ENCODE measurements around the gene CTBP1.

The CTBP1 gene

DNA sequence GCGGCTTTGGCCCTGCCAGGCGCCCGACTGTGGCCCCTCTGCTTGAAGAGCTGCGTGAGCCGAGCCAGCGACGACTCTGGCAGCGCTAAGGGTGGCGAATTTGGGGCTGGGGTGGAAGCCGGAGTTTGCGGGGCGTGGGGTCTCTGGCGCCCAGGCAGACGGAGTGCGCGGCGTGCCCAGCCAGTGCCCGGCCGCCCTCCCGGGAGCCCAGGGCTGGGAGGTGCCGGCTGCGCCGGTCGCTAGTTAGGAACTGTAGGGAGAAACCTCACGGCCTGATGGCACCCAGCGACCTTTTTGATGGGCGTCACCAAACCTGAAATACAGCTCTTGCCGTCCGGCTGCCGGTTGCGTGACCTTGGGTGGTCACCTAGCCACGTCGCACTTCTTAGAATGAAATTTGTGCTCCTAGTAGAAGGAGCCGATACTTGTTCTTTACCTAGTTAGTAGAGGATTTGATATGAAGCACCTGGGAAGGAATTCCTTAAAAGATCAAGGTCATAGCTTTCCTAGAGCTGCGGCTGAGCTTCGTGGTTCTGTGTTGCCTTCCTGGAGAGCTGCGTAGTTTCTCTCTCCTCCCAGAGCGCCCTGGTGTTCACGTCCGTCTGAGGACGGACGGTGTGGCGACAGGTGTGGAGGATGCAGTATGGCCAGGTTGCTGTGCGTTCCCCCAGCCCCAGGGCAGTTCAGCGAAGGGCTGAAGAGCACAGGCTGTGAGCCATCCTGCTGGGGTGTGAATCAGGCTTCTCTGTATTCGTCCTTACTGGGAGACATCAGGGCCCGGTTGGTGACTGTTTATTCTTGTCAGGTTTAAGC lies 41.4 kb upstream of the CTBP1 start:
- peak overlapping the region; percentile 81 for H3K4me3 ChIP-seq (ENCODE audit: low read depth, low read length)
- DNase-seq (ENCODE audit: low read depth) = peak; percentile 24

DNA sequence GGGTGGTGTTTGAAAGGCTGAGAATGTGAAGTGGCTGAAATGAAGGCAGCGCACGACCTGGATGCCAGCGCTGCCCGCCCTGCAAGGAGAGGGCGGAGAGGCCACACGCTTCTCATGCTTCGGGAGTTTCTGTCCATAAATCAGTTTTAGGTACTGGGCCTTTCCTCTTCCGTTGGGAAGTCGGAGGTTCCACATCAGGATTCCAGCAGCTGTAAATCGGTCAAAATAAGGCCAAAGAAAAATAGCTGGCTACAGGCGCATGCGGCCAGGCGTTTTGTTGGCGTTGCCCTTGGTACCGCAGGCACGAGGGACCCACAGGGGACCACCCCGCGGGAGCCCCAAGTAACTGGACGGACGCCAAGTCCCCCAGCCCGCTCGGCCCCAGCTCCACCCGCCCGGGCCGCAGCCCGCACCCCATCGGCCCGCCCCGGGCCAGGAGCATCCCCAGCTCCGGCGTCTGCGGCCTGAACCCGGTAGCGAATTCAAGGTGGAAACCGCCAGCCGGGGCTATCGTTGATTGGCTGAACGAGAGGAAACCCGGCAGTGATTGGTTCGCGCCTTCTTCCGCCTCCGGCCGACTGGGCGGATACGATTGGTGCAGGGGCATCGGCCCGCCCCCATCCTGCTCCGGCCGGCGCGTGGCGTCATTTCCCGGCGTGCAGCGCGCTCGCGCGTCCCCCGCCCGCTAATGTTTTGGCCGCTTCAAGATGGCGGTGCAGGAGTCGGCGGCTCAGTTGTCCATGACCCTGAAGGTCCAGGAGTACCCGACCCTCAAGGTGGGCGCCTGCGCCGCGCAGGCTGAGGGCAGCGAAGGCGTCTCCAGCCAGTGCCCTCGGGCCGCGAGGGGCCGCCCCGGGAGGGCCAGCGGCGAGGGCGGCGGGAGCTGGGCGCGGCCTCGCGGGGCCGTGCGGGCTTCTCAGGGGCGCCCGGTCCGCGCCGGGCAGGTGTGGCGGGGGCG lies 40.6 kb upstream of the CTBP1 start, which contains the start of gene MAEA:
MAEA (plus strand) TSS at position 685 of the 958 bp plus-strand sequence; CDS start at position 708, 23 bp downstream.
- peak within 1 kb of the TSS; percentile 81 for H3K4me3 ChIP-seq (ENCODE audit: low read depth, low read length)
- DNase-seq (ENCODE audit: low read depth) = peak; percentile 97
- TF ChIP-seq, protein P1, sequence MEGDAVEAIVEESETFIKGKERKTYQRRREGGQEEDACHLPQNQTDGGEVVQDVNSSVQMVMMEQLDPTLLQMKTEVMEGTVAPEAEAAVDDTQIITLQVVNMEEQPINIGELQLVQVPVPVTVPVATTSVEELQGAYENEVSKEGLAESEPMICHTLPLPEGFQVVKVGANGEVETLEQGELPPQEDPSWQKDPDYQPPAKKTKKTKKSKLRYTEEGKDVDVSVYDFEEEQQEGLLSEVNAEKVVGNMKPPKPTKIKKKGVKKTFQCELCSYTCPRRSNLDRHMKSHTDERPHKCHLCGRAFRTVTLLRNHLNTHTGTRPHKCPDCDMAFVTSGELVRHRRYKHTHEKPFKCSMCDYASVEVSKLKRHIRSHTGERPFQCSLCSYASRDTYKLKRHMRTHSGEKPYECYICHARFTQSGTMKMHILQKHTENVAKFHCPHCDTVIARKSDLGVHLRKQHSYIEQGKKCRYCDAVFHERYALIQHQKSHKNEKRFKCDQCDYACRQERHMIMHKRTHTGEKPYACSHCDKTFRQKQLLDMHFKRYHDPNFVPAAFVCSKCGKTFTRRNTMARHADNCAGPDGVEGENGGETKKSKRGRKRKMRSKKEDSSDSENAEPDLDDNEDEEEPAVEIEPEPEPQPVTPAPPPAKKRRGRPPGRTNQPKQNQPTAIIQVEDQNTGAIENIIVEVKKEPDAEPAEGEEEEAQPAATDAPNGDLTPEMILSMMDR (conservative IDR thresholded peaks at IDR 0.05; ENCODE audit: low read depth, low read length) = no peak

More for the DNA sequence above, 41.4 kb upstream of the CTBP1 start:
- TF ChIP-seq, protein P1 (conservative IDR thresholded peaks at IDR 0.05; ENCODE audit: low read depth, low read length) = no peak

DNA sequence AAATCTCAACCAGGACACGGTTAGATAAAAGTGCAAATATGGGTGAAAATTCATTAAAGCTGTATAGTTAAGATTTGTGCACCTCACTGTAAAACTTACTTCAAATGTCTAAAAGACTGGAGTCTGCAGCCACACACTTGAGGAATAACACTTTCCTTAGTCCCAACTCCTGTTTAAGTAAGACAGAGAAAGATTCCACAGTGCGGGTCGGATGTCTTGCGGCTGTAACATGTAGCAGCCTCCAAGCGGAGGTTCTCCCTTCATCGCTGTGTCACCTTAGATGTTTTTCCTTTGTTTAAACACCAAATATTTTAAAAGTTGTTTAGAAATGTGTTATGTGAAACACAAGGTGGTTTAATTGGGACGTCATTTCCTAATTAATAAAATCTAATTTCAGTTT lies 39.9 kb upstream of the CTBP1 start:
- TF ChIP-seq, protein P1 (conservative IDR thresholded peaks at IDR 0.05; ENCODE audit: low read depth, low read length) = no peak
- no peak for DNase-seq (ENCODE audit: low read depth)
- peak overlapping the region; percentile 74 for H3K4me3 ChIP-seq (ENCODE audit: low read depth, low read length)

DNA sequence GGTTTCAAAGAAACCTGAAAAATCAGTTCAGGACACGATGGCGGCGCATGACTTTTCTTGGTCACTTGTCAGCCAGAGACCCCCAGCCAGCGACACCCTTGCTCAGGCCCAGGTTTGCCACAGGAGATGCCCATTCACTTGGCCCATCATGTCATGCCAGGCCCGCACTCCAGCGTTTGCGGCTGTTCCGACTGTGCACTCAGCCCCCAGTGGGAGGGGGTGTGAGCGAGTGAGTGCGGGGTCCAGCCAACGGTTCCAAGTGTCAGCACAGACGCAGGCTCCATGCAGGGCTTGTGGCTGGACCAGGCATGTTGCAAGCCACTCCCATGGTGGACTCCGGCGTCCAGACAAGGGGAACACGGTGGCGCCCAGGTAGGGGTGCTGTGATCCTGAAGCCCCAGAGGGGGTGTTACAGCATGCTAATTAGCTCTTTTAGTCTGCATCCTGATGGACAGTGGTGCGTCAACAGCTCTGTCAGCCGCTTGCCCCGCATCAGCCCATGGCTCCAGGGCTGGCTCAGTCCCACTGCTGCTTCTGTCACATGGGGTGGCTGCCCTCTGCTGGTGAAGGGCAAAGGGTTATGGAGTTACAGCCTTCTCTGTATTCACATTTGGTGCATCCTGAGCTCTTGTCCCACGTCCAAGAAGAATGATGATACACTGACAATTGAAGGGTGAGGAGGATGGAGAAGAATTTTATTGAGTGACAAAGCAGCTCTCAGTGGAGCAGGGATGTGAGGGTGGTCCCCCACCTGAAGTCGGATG lies 37.0 kb upstream of the CTBP1 start:
- H3K4me3 ChIP-seq (ENCODE audit: low read depth, low read length) = no peak overlapping the region
- no peak for DNase-seq (ENCODE audit: low read depth)
- TF ChIP-seq, protein P1 (conservative IDR thresholded peaks at IDR 0.05; ENCODE audit: low read depth, low read length) = no peak

DNA sequence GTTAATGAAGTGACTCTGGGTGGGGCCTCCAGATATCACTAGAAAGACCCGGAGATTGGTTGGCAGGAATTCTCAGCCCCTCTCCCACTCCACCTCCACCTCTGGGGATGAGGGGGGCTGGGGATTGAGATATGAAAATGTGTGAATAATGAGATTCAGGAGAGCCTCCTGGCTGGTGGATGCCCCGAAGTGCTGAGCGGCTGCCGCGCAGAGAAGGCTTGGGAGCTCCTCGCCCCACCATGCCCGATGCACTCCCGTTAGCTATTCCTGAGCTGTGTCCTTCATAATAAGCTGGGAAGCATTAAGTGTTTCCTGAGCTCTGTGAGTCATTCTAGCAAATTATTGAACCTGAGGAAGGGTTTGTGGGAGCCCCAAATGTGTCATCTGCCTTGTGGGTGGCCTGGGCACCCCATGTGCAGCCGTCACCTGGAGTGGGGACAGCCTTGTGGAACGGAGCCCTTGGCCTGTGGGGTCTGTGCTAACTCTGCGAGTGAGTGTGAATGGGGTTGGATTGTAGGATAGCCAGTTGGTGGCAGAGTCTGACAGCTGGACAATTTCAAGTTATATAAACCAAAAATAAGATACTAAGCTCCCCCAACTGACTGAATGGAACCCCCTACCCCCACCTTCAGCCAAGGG lies 36.3 kb upstream of the CTBP1 start:
- DNase-seq (ENCODE audit: low read depth) = no peak
- no peak overlapping the region for H3K4me3 ChIP-seq (ENCODE audit: low read depth, low read length)
- TF ChIP-seq, protein P1 (conservative IDR thresholded peaks at IDR 0.05; ENCODE audit: low read depth, low read length) = no peak

DNA sequence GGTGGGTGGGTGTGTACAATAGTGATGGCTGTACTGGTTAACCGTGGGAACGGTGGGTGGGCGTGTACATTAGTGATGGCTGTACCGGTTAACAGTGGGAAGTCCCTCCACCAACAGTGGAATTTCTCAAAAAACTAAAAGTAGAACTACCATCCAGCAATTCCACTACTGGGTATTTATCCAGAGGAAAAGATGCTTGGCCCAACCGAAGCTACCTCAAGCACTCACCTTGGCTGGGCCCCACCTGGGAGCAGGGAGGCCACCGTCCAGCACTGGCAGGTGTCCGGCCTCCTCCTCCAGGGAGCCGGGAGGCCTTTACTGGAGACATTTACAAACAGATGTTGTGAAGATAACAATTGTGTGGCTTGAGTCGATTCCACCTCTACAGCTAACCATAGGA lies 34.8 kb upstream of the CTBP1 start:
- DNase-seq (ENCODE audit: low read depth) = no peak
- no peak overlapping the region for H3K4me3 ChIP-seq (ENCODE audit: low read depth, low read length)
- TF ChIP-seq, protein P1 (conservative IDR thresholded peaks at IDR 0.05; ENCODE audit: low read depth, low read length) = no peak
